Mucosa of descending colon (tissue), 3 donors: ENCODE measurements around the gene AGAP1. TPM values are rescaled to one million over a fixed set of nuclear protein-coding genes. Genes with fewer than 3 reads are reported as not detected.

Experiments
- ATAC-seq: fragments of 200-7000 bp; cut with Tn5 transposase; one replicate; pipeline ENCODE4 v1.9.1; 2020; ENCODE audit warnings: mild to moderate bottlenecking, moderate library complexity
- DNase-seq, 3 donors: peaks; one replicate each; pipeline ENCODE4 v3.0.0-alpha.2; 2020
- H3K36me3 ChIP-seq: fragments of 200-600 bp; one replicate; pipeline ENCODE4 v1.8.0; 2021; ENCODE audit warnings: low read depth, mild to moderate bottlenecking
- H3K4me1 ChIP-seq: fragments of 200-600 bp; one replicate; pipeline ENCODE4 v1.8.0; 2021; ENCODE audit warnings: low read depth, mild to moderate bottlenecking
- H3K4me3 ChIP-seq: fragments of 200-600 bp; one replicate; pipeline ENCODE4 v1.8.0; 2021; ENCODE audit warnings: mild to moderate bottlenecking
- H3K9me3 ChIP-seq: fragments of 200-600 bp; one replicate; pipeline ENCODE4 v1.8.0; 2021; ENCODE audit warnings: mild to moderate bottlenecking
- CTCF ChIP-seq: fragments of 200-600 bp; IDR thresholded peaks from one replicate; pipeline ENCODE4 v1.8.0; 2022; ENCODE audit warnings: antibody characterized with exemption, mild to moderate bottlenecking
- intact Hi-C, 2 donors: fragments of 100-400 bp; cut with DNase I in 1 of 2; cut with micrococcal nuclease in 1 of 2; formaldehyde crosslinking; loops; one replicate each; pipeline versions ENCODE4 v1.11.0 to v1.11.1; 2022; cut with DNase I, micrococcal nuclease
- total RNA-seq, 3 donors: library from RNA; stranded (reverse); fragmentation: NEBNext Ultra II Directional in 2 of 3; extraction: Animal tissue kit (Norgen Biotek cat#: 25700) in 2 of 3; gene quantifications; one replicate each; pipeline versions ENCODE4 v1.2.1 to v1.2.4, GENCODE V29; 2021 to 2023
- donor health status: DM: no; HTN: no; CAD: no; lungs with moderate emphysema.
- donor health status: DM: no; HTN: no; CAD: no.
- donor health status: DM: no; HTN: yes; CAD: no.

The AGAP1 gene
- total RNA-seq, 3 donors from 2014 or later: 68.1 to 112 (median 88.9) TPM

DNA sequence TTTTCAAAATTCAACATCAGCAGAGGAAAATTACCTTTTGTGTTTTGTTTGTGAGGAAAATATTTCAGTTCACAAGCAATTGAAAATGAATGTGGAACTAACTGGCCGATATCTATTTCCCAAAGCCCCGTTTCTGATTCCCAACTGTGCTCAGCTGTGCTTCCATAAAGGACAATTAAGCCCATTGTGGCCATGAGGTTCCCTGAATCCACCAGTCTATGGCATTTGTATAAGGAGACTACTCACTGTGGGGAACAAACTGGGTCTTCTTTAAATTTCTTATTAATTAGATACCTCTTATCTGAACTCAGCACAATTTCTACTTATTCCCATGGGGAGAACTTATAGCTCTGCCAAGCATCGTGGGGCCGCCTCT lies 31.4 kb upstream of the AGAP1 start:
- DNase-seq (no peak), ATAC-seq (no peak)
- Histone ChIP-seq H3K4me3 (no peak overlapping the region), H3K36me3 (no peaks in the 10 kb centered on the region), H3K4me1 (no peaks in the 10 kb centered on the region), H3K9me3 (no peaks in the 10 kb centered on the region)
- intact Hi-C loops: no loop called here
- TF ChIP-seq CTCF: no peak

- Histone ChIP-seq H3K4me1 (peaks cover 4% of the 10 kb centered on the region), H3K9me3 (no peaks in the 10 kb centered on the region), H3K36me3 (no peaks in the 10 kb centered on the region), H3K4me3 (no peak overlapping the region)
- DNase-seq: no peak
- intact Hi-C loops: no loop called here
- no peak for TF ChIP-seq CTCF
- no peak for ATAC-seq
These were observed 29.9 kb upstream of the AGAP1 start for GRCh38 chr2:235463893-235464292.

GRCh38 chr2:235467588-235467987 lies 26.3 kb upstream of the AGAP1 start:
- intact Hi-C loops: no loop called here
- ATAC-seq: no peak
- DNase-seq: no peak

GRCh38 chr2:235468978-235469655 lies 24.7 kb upstream of the AGAP1 start:
- H3K9me3 ChIP-seq: no peaks in the 10 kb centered on the region
- intact Hi-C loops: no loop called here
- H3K36me3 ChIP-seq: no peaks in the 10 kb centered on the region
- peaks cover 12% of the 10 kb centered on the region for H3K4me1 ChIP-seq
- H3K4me3 ChIP-seq: no peak overlapping the region
- ATAC-seq (peak; percentile 80), DNase-seq (peak in 1 of 3 donors; percentile 38)
- no peak for TF ChIP-seq CTCF

More at GRCh38 chr2:235467588-235467987, 26.3 kb upstream of the AGAP1 start:
- H3K36me3 ChIP-seq: no peaks in the 10 kb centered on the region
- no peaks in the 10 kb centered on the region for H3K9me3 ChIP-seq
- no peak overlapping the region for H3K4me3 ChIP-seq
- TF ChIP-seq CTCF: no peak
- peaks cover 12% of the 10 kb centered on the region for H3K4me1 ChIP-seq

GRCh38 chr2:235471186-235471747 lies 22.6 kb upstream of the AGAP1 start:
- no peak for DNase-seq
- no peak for TF ChIP-seq CTCF
- ATAC-seq: no peak
- intact Hi-C loops: no loop called here
- Histone ChIP-seq H3K4me3 (no peak overlapping the region), H3K9me3 (no peaks in the 10 kb centered on the region), H3K36me3 (no peaks in the 10 kb centered on the region), H3K4me1 (peaks cover 12% of the 10 kb centered on the region)
